ENCODE data around the gene CYSLTR1. TPM values are rescaled to one million over a fixed set of nuclear protein-coding genes. Genes with fewer than 3 reads are reported as not detected.
"Not testable (repeated sequence)": the region's sequence is repeated elsewhere in the genome, so short reads cannot be mapped to it uniquely, and the experiment has no call there.

The CYSLTR1 gene
- total and polyA plus RNA-seq, 4 donors = 0.36 to 3.2 (median 0.52) TPM

- Histone ChIP-seq H3K27me3 (ENCODE audit: control insufficient read depth in 4 of 4, insufficient read depth in 4 of 4, low read length in 3 of 4) (peaks cover 0 to 3% (median 0%) of the 10 kb centered on the region in 4 donors), H3K9ac (ENCODE audit: low read depth in 1 of 2, low read length in 2 of 2) (no peak overlapping the region), H3K36me3 (ENCODE audit: control insufficient read depth in 4 of 4, insufficient read depth in 3 of 4, low read depth in 1 of 4, low read length in 3 of 4) (no peaks in the 10 kb centered on the region), H3K9me3 (ENCODE audit: control insufficient read depth in 4 of 4, low read length in 3 of 4) (peaks cover 0 to 4% (median 0%) of the 10 kb centered on the region in 4 donors), H3K4me3 (ENCODE audit: low read depth in 1 of 3, low read length in 3 of 3) (no peak overlapping the region), H3K27ac (ENCODE audit: low read depth in 1 of 2, low read length in 2 of 2) (no peak overlapping the region), H3K4me1 (ENCODE audit: control insufficient read depth in 4 of 4, insufficient read depth in 4 of 4, low read length in 3 of 4) (no peaks in the 10 kb centered on the region)
- DNase-seq (ENCODE audit: low spot score) = no peak
- no peak for TF ChIP-seq NR2F2 (IDR thresholded peaks at IDR 0.05)
- TF ChIP-seq SP1 (IDR thresholded peaks at IDR 0.05) = no peak
- TF ChIP-seq JUND (IDR thresholded peaks at IDR 0.05) = no peak
- TF ChIP-seq, protein P1, sequence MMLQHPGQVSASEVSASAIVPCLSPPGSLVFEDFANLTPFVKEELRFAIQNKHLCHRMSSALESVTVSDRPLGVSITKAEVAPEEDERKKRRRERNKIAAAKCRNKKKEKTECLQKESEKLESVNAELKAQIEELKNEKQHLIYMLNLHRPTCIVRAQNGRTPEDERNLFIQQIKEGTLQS (IDR thresholded peaks at IDR 0.05) = no peak
- no peak for TF ChIP-seq RAD21 (IDR thresholded peaks at IDR 0.05)
- TF ChIP-seq YY1 (IDR thresholded peaks at IDR 0.05) = no peak
- no peak for TF ChIP-seq MAX (IDR thresholded peaks at IDR 0.05)
Observed at GRCh38 chrX:78237127-78237526, 90.3 kb downstream of the CYSLTR1 start.

DNA sequence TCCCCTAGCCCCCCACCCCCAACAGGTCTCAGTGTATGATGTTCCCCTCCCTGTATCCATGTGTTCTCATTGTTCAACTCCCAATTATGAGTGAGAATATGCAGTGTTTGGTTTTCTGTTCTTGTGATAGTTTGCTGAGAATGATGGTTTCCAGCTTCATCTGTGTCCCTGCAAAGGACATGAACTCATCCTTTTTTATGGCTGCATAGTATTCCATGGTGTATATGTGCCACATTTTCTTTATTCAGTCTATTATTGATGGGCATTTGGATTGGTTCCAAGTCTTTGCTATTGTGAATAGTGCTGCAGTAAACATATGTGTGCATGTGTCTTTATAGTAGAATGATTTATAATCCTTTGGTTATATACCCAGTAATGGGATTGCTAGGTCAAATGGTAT is 101.4 kb downstream of the CYSLTR1 start:
- not testable (repeated sequence) for H3K9me3 ChIP-seq (ENCODE audit: control insufficient read depth in 4 of 4, low read length in 3 of 4); H3K4me1 ChIP-seq (ENCODE audit: control insufficient read depth in 4 of 4, insufficient read depth in 4 of 4, low read length in 3 of 4); H3K27ac ChIP-seq (ENCODE audit: low read depth in 1 of 2, low read length in 2 of 2); H3K9ac ChIP-seq (ENCODE audit: low read depth in 1 of 2, low read length in 2 of 2); DNase-seq (ENCODE audit: low spot score); H3K4me3 ChIP-seq (ENCODE audit: low read depth in 1 of 3, low read length in 3 of 3); H3K36me3 ChIP-seq (ENCODE audit: control insufficient read depth in 4 of 4, insufficient read depth in 3 of 4, low read depth in 1 of 4, low read length in 3 of 4); H3K27me3 ChIP-seq (ENCODE audit: control insufficient read depth in 4 of 4, insufficient read depth in 4 of 4, low read length in 3 of 4)

Other genes starting within 250 kb of the CYSLTR1 start
- gene PGK1, start 223.4 kb downstream of the CYSLTR1 start, total RNA-seq = 100 to 1,000 TPM in 1 of 2 donors, 10 to 100 TPM in 1; 70.3 to 157 TPM
- gene PGK1, start 223.4 kb downstream of the CYSLTR1 start, polyA plus RNA-seq = 100 to 1,000 TPM; 132 to 172 TPM
- 1 to 10 TPM; 7.9 to 9.0 TPM for gene TAF9B, start 188.0 kb downstream of the CYSLTR1 start, total RNA-seq
- 1 to 10 TPM; 4.9 to 7.3 TPM for gene TAF9B, start 188.0 kb downstream of the CYSLTR1 start, polyA plus RNA-seq